Activated B cell treated with CpG ODN at 0.5 μM for 24 hours (primary cell): ENCODE results near the gene NCOA6. TPM values are rescaled to one million over a fixed set of nuclear protein-coding genes. Genes with fewer than 3 reads are reported as not detected.

Experiments
- ATAC-seq: fragments of 200-7000 bp; cut with Tn5 transposase; one replicate; pipeline ENCODE4 v1.10.0; 2021; ENCODE audit warnings: low read depth, mild to moderate bottlenecking, moderate library complexity
- CTCF ChIA-PET: fragments of 350-600 bp; sonication (Branson Sonifier 250); formaldehyde crosslinking; loops from one replicate; lab custom pipeline; 2021; ENCODE audit warnings: antibody characterized with exemption; lab: Charles Lee
- POLR2A ChIA-PET: fragments of 350-600 bp; sonication (Branson Sonifier 250); formaldehyde crosslinking; loops from one replicate; lab custom pipeline; 2021; ENCODE audit warnings: antibody characterized with exemption; lab: Charles Lee
- DNase-seq: peaks from one replicate; pipeline ENCODE4 v3.0.0; 2022
- H3K27ac Mint-ChIP-seq: one replicate; pipeline ENCODE4 v1.8.0; 2020; ENCODE audit warnings: mixed read lengths
- H3K27me3 Mint-ChIP-seq: one replicate; pipeline ENCODE4 v1.8.0; 2021; ENCODE audit warnings: mixed read lengths
- H3K36me3 Mint-ChIP-seq: one replicate; pipeline ENCODE4 v1.8.0; 2021; ENCODE audit warnings: low read depth, mixed read lengths
- H3K4me1 Mint-ChIP-seq: one replicate; pipeline ENCODE4 v1.8.0; 2021; ENCODE audit warnings: mixed read lengths
- H3K4me3 Mint-ChIP-seq: one replicate; pipeline ENCODE4 v1.8.0; 2020; ENCODE audit warnings: mild to moderate bottlenecking, mixed read lengths
- H3K9me3 Mint-ChIP-seq: one replicate; pipeline ENCODE4 v1.8.0; 2020; ENCODE audit warnings: mixed read lengths
- CTCF ChIP-seq: fragments of 200-600 bp; IDR thresholded peaks from one replicate; pipeline ENCODE4 v1.8.0; 2022; ENCODE audit warnings: antibody characterized with exemption, mild to moderate bottlenecking
- intact Hi-C: fragments of 100-400 bp; cut with micrococcal nuclease; formaldehyde crosslinking; loops from one replicate; pipeline ENCODE4 v1.15.1; 2024
- total RNA-seq: library from RNA; stranded (reverse); gene quantifications from 2 replicates; pipeline ENCODE4 v1.2.3, GENCODE V29; 2022

NCOA6 gene
- total RNA-seq, 1 donor from 2014 or later, result 24.0 TPM

GRCh38 chr20:34706302-34706875 lies 119.1 kb downstream of the NCOA6 start:
- peaks cover 4% of the 10 kb centered on the region for H3K36me3 Mint-ChIP-seq
- H3K9me3 Mint-ChIP-seq, result no peaks in the 10 kb centered on the region
- intact Hi-C loops, result loop anchor here (10.0 kb wide), 1 partner anchor 712 kb away; the partner anchor contains the start of gene RALY
- TF ChIP-seq CTCF, result no peak
- DNase-seq, result no peak
- H3K27ac Mint-ChIP-seq, result no peak overlapping the region
- POLR2A ChIA-PET, result no interaction called here
- CTCF ChIA-PET, result interaction anchor here (1.5 to 3.8 kb wide), 2 partner anchors 168 to 169 kb away, joined by 6 to 21 read pairs; no protein-coding TSS in a partner anchor
- peak overlapping the region; percentile 28 for H3K4me3 Mint-ChIP-seq
- ATAC-seq, result no peak
- H3K27me3 Mint-ChIP-seq, result peaks cover 6% of the 10 kb centered on the region
- peaks cover 29% of the 10 kb centered on the region for H3K4me1 Mint-ChIP-seq

GRCh38 chr20:34705397-34706301 lies 119.8 kb downstream of the NCOA6 start:
- Mint-ChIP-seq H3K4me3 (peak overlapping the region; percentile 87), H3K4me1 (peaks cover 27% of the 10 kb centered on the region), H3K36me3 (peaks cover 4% of the 10 kb centered on the region), H3K27me3 (peaks cover 6% of the 10 kb centered on the region), H3K9me3 (no peaks in the 10 kb centered on the region), H3K27ac (peak overlapping the region; percentile 85)
- intact Hi-C loops, result loop anchor here (2.0 to 10.0 kb wide), 2 partner anchors 387 to 711 kb away; partner anchors contain the start of genes RALY and TRPC4AP
- DNase-seq, result no peak
- POLR2A ChIA-PET, result interaction anchor here (1.8 to 2.0 kb wide), 2 partner anchors 28 to 148 kb away, joined by 4 to 16 read pairs; partner anchors contain the start of genes MAP1LC3A and PIGU
- no peak for TF ChIP-seq CTCF
- CTCF ChIA-PET, result interaction anchor here (1.5 kb wide), 1 partner anchor 167 kb away, joined by 6 read pairs; no protein-coding TSS in a partner anchor
- ATAC-seq, result no peak

- Mint-ChIP-seq H3K9me3 (no peaks in the 10 kb centered on the region), H3K4me1 (peaks cover 21% of the 10 kb centered on the region), H3K27me3 (peaks cover 7% of the 10 kb centered on the region), H3K27ac (peak overlapping the region; percentile 85), H3K36me3 (peaks cover 4% of the 10 kb centered on the region), H3K4me3 (peak overlapping the region; percentile 87)
- DNase-seq, result no peak
- POLR2A ChIA-PET, result interaction anchor here (0.9 to 2.0 kb wide), 3 partner anchors 28 to 573 kb away, joined by 4 to 16 read pairs (median 12); partner anchors contain the start of genes MAP1LC3A, MMP24OS and PIGU
- intact Hi-C loops, result loop anchor here (2.0 to 10.0 kb wide), 2 partner anchors 388 to 710 kb away; partner anchors contain the start of genes RALY and TRPC4AP
- no peak for TF ChIP-seq CTCF
- ATAC-seq, result no peak
- CTCF ChIA-PET, result interaction anchor here (1.5 kb wide), 1 partner anchor 166 kb away, joined by 6 read pairs; no protein-coding TSS in a partner anchor
These were observed 120.4 kb downstream of the NCOA6 start for GRCh38 chr20:34705008-34705396.

- peaks cover 7% of the 10 kb centered on the region for H3K27me3 Mint-ChIP-seq
- peaks cover 21% of the 10 kb centered on the region for H3K4me1 Mint-ChIP-seq
- ChIA-PET CTCF (interaction anchor here (0.7 to 0.9 kb wide), 2 partner anchors 65 to 392 kb away, joined by 3 read pairs; no protein-coding TSS in a partner anchor), POLR2A (interaction anchor here (0.5 to 2.0 kb wide), 8 partner anchors 9 to 971 kb away, joined by 3 to 16 read pairs (median 4); partner anchors contain the start of genes DYNLRB1, EIF2S2, MAP1LC3A and MMP24OS)
- peaks cover 4% of the 10 kb centered on the region for H3K36me3 Mint-ChIP-seq
- H3K9me3 Mint-ChIP-seq, result no peaks in the 10 kb centered on the region
- intact Hi-C loops, result loop anchor here (1.0 to 10.0 kb wide), 4 partner anchors 27 to 710 kb away; partner anchors contain the start of genes AHCY, PIGU, RALY and TRPC4AP
- H3K4me3 Mint-ChIP-seq, result peak within 1 kb of the TSS; percentile 92
- ATAC-seq, result peak; percentile 61
- TF ChIP-seq CTCF, result no peak
- H3K27ac Mint-ChIP-seq, result peak within 1 kb of the TSS; percentile 86
- peak; percentile 84 for DNase-seq
These were observed 121.1 kb downstream of the NCOA6 start, which contains the start of gene TP53INP2 for GRCh38 chr20:34704177-34705007. TP53INP2 (plus strand) TSS chr20:34704344; CDS start chr20:34708740, 4,396 bp downstream.
